Gastroesophageal sphincter (tissue), 3 donors: Measurements from ENCODE around the gene BRINP2.

ENCODE experiments used
- EP300 ChIP-seq: sonication (generic); formaldehyde crosslinking; IDR thresholded peaks from one replicate; pipeline ENCODE4 v1.6.1; 2017; ENCODE audit warnings: antibody characterized with exemption, mild to moderate bottlenecking
- POLR2A ChIP-seq, 2 donors: fragments of 450-650 bp; IDR thresholded peaks; one replicate each; pipeline ENCODE4 v1.6.1; 2017; ENCODE audit warnings: antibody characterized with exemption in 2 of 2, mild to moderate bottlenecking in 2 of 2, moderate library complexity in 1 of 2
- TF ChIP-seq, protein P1 (sequence below), 4 experiments: fragments of 200-600 bp in 2 of 4; fragments of 450-650 bp in 2 of 4; sonication (generic) in 1 of 4; IDR thresholded peaks; one replicate each; pipeline ENCODE4 v1.5.1; 2017 to 2019; ENCODE audit warnings: antibody characterized with exemption in 4 of 4, mild to moderate bottlenecking in 2 of 4, moderate library complexity in 2 of 4

- TF ChIP-seq, protein P1, sequence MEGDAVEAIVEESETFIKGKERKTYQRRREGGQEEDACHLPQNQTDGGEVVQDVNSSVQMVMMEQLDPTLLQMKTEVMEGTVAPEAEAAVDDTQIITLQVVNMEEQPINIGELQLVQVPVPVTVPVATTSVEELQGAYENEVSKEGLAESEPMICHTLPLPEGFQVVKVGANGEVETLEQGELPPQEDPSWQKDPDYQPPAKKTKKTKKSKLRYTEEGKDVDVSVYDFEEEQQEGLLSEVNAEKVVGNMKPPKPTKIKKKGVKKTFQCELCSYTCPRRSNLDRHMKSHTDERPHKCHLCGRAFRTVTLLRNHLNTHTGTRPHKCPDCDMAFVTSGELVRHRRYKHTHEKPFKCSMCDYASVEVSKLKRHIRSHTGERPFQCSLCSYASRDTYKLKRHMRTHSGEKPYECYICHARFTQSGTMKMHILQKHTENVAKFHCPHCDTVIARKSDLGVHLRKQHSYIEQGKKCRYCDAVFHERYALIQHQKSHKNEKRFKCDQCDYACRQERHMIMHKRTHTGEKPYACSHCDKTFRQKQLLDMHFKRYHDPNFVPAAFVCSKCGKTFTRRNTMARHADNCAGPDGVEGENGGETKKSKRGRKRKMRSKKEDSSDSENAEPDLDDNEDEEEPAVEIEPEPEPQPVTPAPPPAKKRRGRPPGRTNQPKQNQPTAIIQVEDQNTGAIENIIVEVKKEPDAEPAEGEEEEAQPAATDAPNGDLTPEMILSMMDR (IDR thresholded peaks at IDR 0.05) = no peak
- TF ChIP-seq EP300 (no peak), POLR2A (IDR thresholded peaks at IDR 0.05) (no peak)
Observed at GRCh38 chr1:177206831-177207355, 36.1 kb downstream of the BRINP2 start.
